Right ventricle myocardium inferior (tissue), 1 donor: Measurements from ENCODE around the gene PLEKHJ1. TPM values are rescaled to one million over a fixed set of nuclear protein-coding genes. Genes with fewer than 3 reads are reported as not detected.

Experiments used
- ATAC-seq: fragments of 200-7000 bp; cut with Tn5 transposase; one replicate; pipeline ENCODE4 v1.9.1; 2020; ENCODE audit warnings: mild to moderate bottlenecking, moderate library complexity
- DNase-seq: peaks from one replicate; pipeline ENCODE4 v3.0.0; 2021; ENCODE audit errors: missing footprints
- intact Hi-C: fragments of 100-400 bp; cut with DNase I; formaldehyde crosslinking; loops from one replicate; pipeline ENCODE4 v1.11.0; 2022
- microRNA-seq: library from miRNA; unstranded; fragments of <30 nt; microRNA quantifications from one replicate; pipeline ENCODE4 v1.2.0, GENCODE V29; 2020
- total RNA-seq: library from RNA; stranded (reverse); fragmentation: NEBNext Ultra II Directional; extraction: Animal tissue kit (Norgen Biotek cat#: 25700); gene quantifications from one replicate; pipeline ENCODE4 v1.2.1, GENCODE V29; 2021
- donor health status: DM: no; HTN: yes; CAD: no; lungs with severe emphysema.

The PLEKHJ1 gene
- total RNA-seq, 1 donor from 2014 or later = 59.7 TPM

DNA sequence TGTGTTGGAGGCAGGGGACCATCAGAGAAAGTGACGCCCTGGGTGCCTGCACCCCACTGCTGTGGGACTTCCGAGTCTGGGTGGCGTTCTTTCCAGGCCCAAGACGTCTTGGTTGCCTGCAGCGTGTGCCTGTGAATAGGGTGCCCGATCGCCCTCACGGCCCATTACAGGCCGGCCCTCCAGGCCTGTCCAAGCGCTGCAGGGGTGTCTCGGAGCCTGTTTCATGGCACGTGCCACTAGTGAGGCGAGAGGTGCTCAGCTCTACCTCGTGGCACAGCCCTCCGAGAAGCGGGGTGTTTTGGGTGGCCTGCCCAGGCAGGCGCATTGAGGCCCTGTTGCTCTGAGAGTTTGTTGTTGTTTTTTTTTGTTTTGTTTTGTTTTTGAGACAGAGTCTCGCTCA is 42.3 kb downstream of the PLEKHJ1 start:
- ATAC-seq (no peak), DNase-seq (no peak)
- intact Hi-C loops = no loop called here

DNA sequence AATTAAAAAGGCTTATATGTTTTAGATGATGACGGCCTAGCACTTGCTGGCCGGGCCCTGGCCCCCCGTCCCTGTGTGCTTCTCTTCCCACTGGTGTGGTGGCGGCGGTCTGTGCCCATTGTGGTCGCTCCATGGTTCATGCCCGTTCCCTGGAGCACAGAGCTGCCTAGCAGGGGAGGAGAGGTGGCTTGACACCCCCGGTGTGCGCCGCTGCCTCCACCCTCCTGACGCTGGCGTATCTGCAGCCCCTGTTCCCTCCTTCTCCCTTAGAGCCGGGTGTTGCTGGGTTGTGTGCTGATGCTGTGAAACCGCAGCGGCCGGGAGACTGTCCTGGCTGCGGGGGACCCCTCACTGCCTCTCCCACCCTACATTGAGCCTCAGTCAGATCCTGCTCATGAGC is 43.3 kb downstream of the PLEKHJ1 start:
- DNase-seq (no peak), ATAC-seq (no peak)
- intact Hi-C loops = no loop called here

DNA sequence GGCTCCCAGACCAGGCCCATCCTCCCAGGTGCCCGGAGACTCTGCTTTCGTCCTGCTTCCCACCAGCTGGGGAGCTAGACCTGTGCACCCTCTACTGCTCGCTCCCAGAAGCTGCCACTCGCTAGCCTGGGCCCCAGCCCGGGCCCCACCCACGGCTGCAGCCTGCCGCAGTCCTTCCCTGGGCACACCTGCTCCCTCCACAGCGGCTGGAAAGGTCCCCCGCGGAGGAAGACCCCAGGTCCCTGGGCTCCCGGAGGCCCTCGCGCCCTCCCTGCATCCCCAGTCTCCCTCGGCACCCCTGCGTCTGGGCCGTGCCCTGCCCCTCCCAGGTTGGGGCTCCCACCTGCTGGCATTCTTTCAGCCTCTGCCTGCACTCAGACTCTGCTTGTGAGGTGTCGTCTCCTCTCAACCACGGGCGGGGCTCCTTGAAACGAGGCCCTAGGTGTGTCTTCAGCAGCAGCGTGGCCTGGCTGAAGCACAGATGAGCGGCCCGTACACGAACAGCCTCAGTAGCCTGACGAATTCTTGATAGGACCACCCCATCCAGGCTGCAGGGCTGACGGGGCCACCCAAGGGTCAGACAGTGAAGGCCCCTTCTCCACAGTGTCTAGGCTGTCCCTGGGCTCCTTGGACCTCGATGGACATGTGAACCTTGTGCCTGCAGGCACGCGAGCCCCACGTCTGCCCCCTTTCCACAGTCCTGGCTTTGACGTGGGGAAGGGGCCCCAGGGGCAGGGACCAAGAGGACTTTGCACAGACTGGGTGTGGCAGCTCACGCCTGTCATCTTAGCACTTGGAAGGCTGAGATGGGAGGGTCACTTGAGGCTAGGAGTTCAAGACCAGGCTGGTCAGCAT is 44.4 kb downstream of the PLEKHJ1 start:
- DNase-seq = no peak
- ATAC-seq = no peak
- intact Hi-C loops = no loop called here

DNA sequence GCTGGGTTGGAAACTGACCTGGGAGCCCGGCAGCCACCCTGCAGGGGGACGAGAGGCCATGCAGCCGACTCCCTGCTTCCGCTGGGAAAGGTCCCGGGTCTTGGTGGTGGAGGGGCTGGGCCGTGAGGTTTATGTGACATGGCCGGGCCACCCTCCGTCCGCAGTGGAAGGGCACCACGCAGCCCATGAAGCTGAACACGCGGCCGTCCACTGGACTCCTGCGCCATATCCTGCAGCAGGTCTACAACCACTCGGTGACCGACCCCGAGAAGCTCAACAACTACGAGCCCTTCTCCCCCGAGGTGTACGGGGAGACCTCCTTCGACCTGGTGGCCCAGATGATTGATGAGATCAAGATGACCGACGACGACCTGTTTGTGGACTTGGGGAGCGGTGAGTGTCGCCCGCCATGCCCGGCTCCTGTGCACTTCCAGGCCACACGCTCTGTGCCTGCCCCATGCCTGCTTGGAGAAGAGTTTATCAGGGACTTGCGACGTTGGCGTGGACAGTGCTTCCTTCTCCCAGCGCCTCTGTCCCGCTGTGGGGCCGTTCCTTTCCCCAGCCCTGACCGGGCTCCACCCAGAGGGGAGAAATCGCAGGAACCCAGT is 45.2 kb downstream of the PLEKHJ1 start:
- ATAC-seq (no peak), DNase-seq (no peak)
- intact Hi-C loops = no loop called here

DNA sequence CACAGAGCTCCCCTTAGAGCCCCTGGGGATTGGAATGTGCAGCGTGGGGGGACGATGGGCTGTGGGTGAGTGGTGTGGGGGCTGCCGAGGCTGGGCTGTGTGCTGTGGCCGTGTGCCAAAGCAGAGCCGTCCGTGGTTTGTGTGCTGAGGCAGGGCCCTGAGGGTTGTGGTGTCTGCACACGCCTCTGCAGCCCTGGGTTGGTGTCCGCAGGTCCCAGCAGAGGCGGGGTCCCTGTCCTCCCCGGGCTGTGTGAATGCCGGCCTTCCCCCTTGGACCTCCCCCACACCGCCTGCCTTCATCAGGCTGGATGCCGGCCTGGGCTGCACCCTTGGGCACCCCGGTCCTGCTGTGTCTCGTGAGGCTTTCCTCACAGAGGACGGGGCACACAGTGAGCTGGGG is 46.2 kb downstream of the PLEKHJ1 start:
- intact Hi-C loops = no loop called here
- no peak for ATAC-seq

DNA sequence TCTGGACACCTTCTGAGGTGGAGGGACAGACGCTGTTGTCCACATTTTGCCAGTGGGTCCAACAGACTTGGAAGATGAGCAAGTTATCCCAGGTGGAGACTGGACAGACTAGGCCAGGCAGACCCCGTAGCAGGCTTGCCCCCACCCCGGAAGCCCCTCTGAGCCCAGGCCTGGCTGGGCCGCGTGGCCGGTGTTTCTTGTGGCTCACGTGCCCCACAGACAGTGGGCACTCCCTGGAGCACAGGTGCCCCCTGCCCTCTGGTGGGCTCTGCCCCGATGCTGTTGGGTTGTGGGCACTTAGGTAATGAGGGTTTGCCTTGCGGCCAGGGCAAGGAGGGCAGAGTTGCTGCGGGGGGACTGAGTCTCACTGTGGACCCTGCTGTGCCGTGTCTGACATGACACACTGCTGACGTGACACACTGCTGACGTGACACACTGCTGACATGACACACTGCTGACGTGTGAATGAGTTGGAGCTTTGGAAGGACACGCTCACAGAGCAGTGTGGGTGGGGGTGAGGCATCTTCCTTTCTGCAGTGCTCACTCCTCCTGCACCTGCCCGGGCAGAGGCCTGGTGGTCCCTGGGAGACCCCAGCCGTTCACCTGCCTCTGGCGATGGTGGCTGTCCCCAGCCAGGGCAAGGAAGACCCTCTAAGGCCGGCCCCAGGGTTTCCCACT is 47.3 kb downstream of the PLEKHJ1 start:
- intact Hi-C loops = no loop called here
- ATAC-seq = no peak

More for the DNA sequence above, 46.2 kb downstream of the PLEKHJ1 start:
- DNase-seq = no peak

DNA sequence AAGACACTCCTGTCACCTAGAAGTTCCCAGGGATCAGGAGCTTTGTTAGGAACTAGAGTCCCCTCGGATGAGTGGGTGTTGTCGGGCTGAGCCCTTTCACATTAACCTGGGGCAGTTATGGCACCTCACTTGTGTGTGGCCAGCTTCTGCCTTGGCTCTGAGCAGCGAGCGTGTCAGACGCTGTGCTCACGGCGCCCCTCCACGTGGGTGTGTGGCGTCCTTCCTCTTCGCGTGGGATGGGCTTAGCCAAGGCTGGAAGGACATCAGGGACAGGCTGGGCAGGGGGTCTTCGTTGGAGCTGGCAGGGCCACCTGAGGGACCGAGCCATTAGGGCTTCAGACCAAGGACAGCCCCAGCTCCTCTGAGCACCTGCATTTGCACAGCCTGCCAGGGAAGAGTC is 49.0 kb downstream of the PLEKHJ1 start:
- intact Hi-C loops = no loop called here
- ATAC-seq (no peak), DNase-seq (no peak)

More for the DNA sequence above, 47.3 kb downstream of the PLEKHJ1 start:
- no peak for DNase-seq

DNA sequence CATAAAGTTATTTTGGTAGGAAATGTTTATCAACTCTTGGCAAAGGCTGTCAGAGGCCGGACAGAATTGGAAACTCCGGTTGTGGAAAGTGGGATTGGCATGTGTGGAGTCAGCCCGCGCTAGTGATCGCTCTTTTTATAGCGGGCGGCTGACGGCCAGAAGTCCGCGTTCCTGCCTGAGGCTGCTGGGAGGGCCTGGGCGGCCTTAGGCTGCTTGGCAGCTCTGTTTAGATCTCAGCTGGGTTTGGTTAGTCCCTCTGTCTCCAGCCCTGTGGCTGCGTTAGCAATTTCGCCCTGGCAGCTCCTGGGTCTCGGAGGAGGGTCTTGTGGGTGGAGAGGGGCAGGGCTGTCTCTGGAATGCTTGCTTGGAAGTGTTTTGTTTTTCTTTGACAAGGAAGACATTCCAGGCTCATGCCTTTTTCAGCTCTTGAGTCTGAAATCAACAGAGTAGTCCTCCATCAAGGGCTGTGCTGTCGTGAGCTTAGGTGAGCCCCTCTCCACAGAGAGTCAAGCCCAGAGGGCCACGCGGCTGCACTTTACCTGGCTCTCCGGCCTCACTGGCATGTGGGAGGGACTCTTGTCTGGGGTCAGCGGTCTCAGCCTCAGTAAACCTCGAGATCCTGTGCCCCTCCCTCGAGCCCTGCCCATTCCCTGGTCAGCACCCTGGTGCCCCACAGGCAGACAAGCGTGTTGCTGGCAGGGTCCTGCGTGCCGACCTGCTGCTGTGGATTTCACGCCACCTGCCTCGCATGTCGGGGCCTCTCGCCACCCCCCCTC is 49.9 kb downstream of the PLEKHJ1 start:
- DNase-seq (peak; percentile 91), ATAC-seq (peak; percentile 94)
- intact Hi-C loops = no loop called here

DNA sequence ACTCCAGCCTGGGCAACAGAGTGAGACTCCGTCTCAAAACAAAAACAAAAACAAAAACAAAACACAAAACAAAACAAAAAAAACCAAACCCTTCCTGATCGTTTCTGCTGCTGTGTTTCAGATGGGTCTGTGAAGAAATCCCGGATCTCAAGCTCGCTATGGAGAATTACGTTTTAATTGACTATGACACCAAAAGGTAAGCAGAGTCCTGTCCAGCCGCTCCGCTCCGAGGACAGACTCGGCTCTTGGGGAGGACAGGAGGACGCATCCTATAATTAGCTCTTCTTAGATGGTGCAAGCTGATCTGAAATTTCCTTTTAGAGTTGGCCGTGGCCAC is 50.4 kb downstream of the PLEKHJ1 start:
- DNase-seq = no peak
- intact Hi-C loops = no loop called here
- no peak for ATAC-seq

DNA sequence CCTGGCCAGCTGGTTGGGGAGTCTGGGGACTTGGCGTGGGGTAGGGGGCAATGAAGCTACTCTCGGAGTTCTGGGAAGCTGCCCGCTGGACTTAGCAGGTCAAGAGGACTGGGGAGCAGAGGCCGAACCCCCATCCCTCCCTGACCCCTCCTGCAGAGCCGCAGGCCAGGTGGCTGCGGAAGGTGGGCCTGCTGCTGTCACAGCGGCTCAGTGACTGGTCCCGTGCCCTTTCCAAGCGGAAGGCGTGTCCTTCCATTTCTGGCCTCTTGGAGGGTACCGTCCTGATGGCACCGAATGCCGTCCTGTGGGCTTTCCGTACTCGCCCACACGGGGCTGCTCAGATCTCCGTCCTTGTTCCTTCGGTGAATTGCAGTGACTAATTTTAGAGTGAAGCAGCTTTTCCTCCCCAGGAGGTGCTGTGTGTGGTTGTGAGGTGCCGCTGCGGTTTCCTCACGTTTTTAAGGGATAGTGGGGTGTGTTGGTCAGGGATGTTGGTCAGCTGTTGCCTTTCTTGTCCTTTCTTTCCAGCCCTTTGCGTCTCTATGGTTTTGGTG is 51.6 kb downstream of the PLEKHJ1 start:
- no peak for ATAC-seq
- intact Hi-C loops = no loop called here
- no peak for DNase-seq

Small RNAs within 50 kb of the gene (microRNA-seq; reads per million reads assigned to microRNA genes)
- gene MIR1227 = 1.1 reads per million
- not detected for gene MIR4321

Other genes with a start within 250 kb of the PLEKHJ1 start
- 48.7 TPM for gene BTBD2, start 220.6 kb downstream of the PLEKHJ1 start, total RNA-seq
- gene MKNK2, start 185.1 kb downstream of the PLEKHJ1 start, total RNA-seq = 234 TPM
- gene MOB3A, start 140.0 kb downstream of the PLEKHJ1 start, total RNA-seq = 14.3 TPM
- 1.4 TPM for gene IZUMO4, start 139.4 kb downstream of the PLEKHJ1 start, total RNA-seq
- gene AP3D1, start 84.8 kb downstream of the PLEKHJ1 start, total RNA-seq = 71.8 TPM
- 9.7 TPM for gene DOT1L, start 72.4 kb downstream of the PLEKHJ1 start, total RNA-seq
- 30.3 TPM for gene SF3A2, start 495 bp upstream of the PLEKHJ1 start, total RNA-seq
- 0.89 TPM for gene AMH, start 13.0 kb upstream of the PLEKHJ1 start, total RNA-seq
- not detected for gene JSRP1, start 20.1 kb upstream of the PLEKHJ1 start, total RNA-seq
- gene PEAK3, start 45.8 kb upstream of the PLEKHJ1 start, total RNA-seq = 0.68 TPM
- gene LINGO3, start 71.8 kb upstream of the PLEKHJ1 start, total RNA-seq = not detected
- 46.7 TPM for gene LSM7, start 92.3 kb upstream of the PLEKHJ1 start, total RNA-seq
- gene SPPL2B, start 92.4 kb upstream of the PLEKHJ1 start, total RNA-seq = 24.9 TPM
- not detected for gene TMPRSS9, start 123.9 kb upstream of the PLEKHJ1 start, total RNA-seq
- 86.9 TPM for gene TIMM13, start 191.3 kb upstream of the PLEKHJ1 start, total RNA-seq
- gene LMNB2, start 220.6 kb upstream of the PLEKHJ1 start, total RNA-seq = 19.2 TPM
- gene GADD45B, start 239.8 kb upstream of the PLEKHJ1 start, total RNA-seq = 39.8 TPM